ENCODE data around the gene ZPR1.

The ZPR1 gene

GRCh38 chr11:116792869-116793771, 5.3 kb upstream of the ZPR1 start:
- DNase-seq (ENCODE audit: low read depth in 4 of 4, low spot score in 1 of 4), result no peak

GRCh38 chr11:116792144-116792868, 4.5 kb upstream of the ZPR1 start:
- no peak for DNase-seq (ENCODE audit: low read depth in 4 of 4, low spot score in 1 of 4)

GRCh38 chr11:116791813-116792143, 4.0 kb upstream of the ZPR1 start, which contains the start of gene APOA5:
TSS of gene APOA5 (minus strand) at chr11:116791879. CDS start at chr11:116791860, 19 bp downstream.
- no peak for DNase-seq (ENCODE audit: low read depth in 4 of 4, low spot score in 1 of 4)

GRCh38 chr11:116791002-116791812, 3.4 kb upstream of the ZPR1 start:
- peak; percentile 47 to 69 (median 66) for DNase-seq (ENCODE audit: low read depth in 4 of 4, low spot score in 1 of 4)

- no peak for DNase-seq (ENCODE audit: low read depth in 4 of 4, low spot score in 1 of 4)
These were observed 2.6 kb upstream of the ZPR1 start for GRCh38 chr11:116790167-116791001.

GRCh38 chr11:116788975-116789374, 1.2 kb upstream of the ZPR1 start:
- DNase-seq (ENCODE audit: low read depth in 4 of 4, low spot score in 1 of 4), result no peak

- DNase-seq (ENCODE audit: low read depth in 4 of 4, low spot score in 1 of 4), result no peak
These were observed 711 bp upstream of the ZPR1 start for GRCh38 chr11:116788534-116788933.

- DNase-seq (ENCODE audit: low read depth in 4 of 4, low spot score in 1 of 4), result no peak
These were observed 412 bp downstream of the ZPR1 start for GRCh38 chr11:116787436-116787785.

- DNase-seq (ENCODE audit: low read depth in 4 of 4, low spot score in 1 of 4), result no peak
These were observed 857 bp downstream of the ZPR1 start for GRCh38 chr11:116786966-116787365.

- no peak for DNase-seq (ENCODE audit: low read depth in 4 of 4, low spot score in 1 of 4)
These were observed 1.5 kb downstream of the ZPR1 start for GRCh38 chr11:116786326-116786725.

GRCh38 chr11:116782728-116783127, 5.1 kb downstream of the ZPR1 start:
- DNase-seq (ENCODE audit: low read depth in 4 of 4, low spot score in 1 of 4), result no peak

GRCh38 chr11:116778556-116778955, 9.3 kb downstream of the ZPR1 start:
- no peak for DNase-seq (ENCODE audit: low read depth in 4 of 4, low spot score in 1 of 4)

- DNase-seq (ENCODE audit: low read depth in 4 of 4, low spot score in 1 of 4), result no peak
These were observed 10.8 kb downstream of the ZPR1 start for GRCh38 chr11:116777056-116777455.

GRCh38 chr11:116776522-116776984, 11.3 kb downstream of the ZPR1 start:
- no peak for DNase-seq (ENCODE audit: low read depth in 4 of 4, low spot score in 1 of 4)

GRCh38 chr11:116775975-116776374, 11.8 kb downstream of the ZPR1 start:
- no peak for DNase-seq (ENCODE audit: low read depth in 4 of 4, low spot score in 1 of 4)

- DNase-seq (ENCODE audit: low read depth in 4 of 4, low spot score in 1 of 4), result no peak
These were observed 13.2 kb downstream of the ZPR1 start for GRCh38 chr11:116774661-116775060.

GRCh38 chr11:116773203-116774097, 14.4 kb downstream of the ZPR1 start:
- no peak for DNase-seq (ENCODE audit: low read depth in 4 of 4, low spot score in 1 of 4)

GRCh38 chr11:116772443-116773202, 15.2 kb downstream of the ZPR1 start, which contains the start of gene BUD13:
TSS of gene BUD13 (minus strand) at chr11:116772987. CDS start at chr11:116772964, 23 bp downstream.
- DNase-seq (ENCODE audit: low read depth in 4 of 4, low spot score in 1 of 4), result peak; percentile 89 to 93 (median 92)

GRCh38 chr11:116771935-116772334, 15.9 kb downstream of the ZPR1 start:
- DNase-seq (ENCODE audit: low read depth in 4 of 4, low spot score in 1 of 4), result no peak

Data from stimulated activated CD4-positive, alpha-beta T cell treated with anti-CD3 and anti-CD28 coated beads, Interleukin-1b, Interleukin-23, amount 100 ng/mL, for 24 hours (primary cell).